H9 (cell line): ENCODE measurements around the gene RPN1. TPM values are rescaled to one million over a fixed set of nuclear protein-coding genes. Genes with fewer than 3 reads are reported as not detected.

ENCODE experiments used
- DNase-seq: peaks from one replicate; pipeline ENCODE4 v3.0.0-alpha.2; 2017
- H2AFZ ChIP-seq: one replicate; pipeline ENCODE4 v1.6.1; 2013; ENCODE audit warnings: mild to moderate bottlenecking, low read length, control low read depth, moderate library complexity
- H2AK5ac ChIP-seq: 2 replicates; pipeline ENCODE4 v1.6.1; 2013; ENCODE audit warnings: low read length, control low read depth, mixed read lengths; ENCODE audit not compliant: insufficient read length
- H2BK120ac ChIP-seq: one replicate; pipeline ENCODE4 v1.6.1; 2013; ENCODE audit warnings: low read depth, mild to moderate bottlenecking, low read length, control low read depth, inconsistent platforms; ENCODE audit not compliant: poor library complexity, severe bottlenecking
- H2BK12ac ChIP-seq: 2 replicates; pipeline ENCODE4 v1.6.1; 2013; ENCODE audit warnings: low read length, control low read depth, mixed read lengths, low read depth; ENCODE audit not compliant: insufficient read length
- H2BK15ac ChIP-seq: 2 replicates; pipeline ENCODE4 v1.6.1; 2013; ENCODE audit warnings: low read depth, low read length, control low read depth
- H2BK20ac ChIP-seq: one replicate; pipeline ENCODE4 v1.6.1; 2013; ENCODE audit warnings: low read depth, mild to moderate bottlenecking, low read length, control low read depth, inconsistent platforms; ENCODE audit not compliant: poor library complexity, severe bottlenecking
- H2BK5ac ChIP-seq: 2 replicates; pipeline ENCODE4 v1.6.1; 2013; ENCODE audit warnings: low read length, control low read depth, mixed read lengths; ENCODE audit not compliant: insufficient read length
- H3K14ac ChIP-seq: 2 replicates; pipeline ENCODE4 v1.6.1; 2013; ENCODE audit warnings: low read length, control low read depth; ENCODE audit not compliant: insufficient read depth
- H3K18ac ChIP-seq: 2 replicates; pipeline ENCODE4 v1.6.1; 2013; ENCODE audit warnings: low read depth, mild to moderate bottlenecking, mixed read lengths, low read length, control low read depth; ENCODE audit not compliant: insufficient read length
- H3K23ac ChIP-seq: 2 replicates; pipeline ENCODE4 v1.6.1; 2013; ENCODE audit warnings: low read length, control low read depth, mixed read lengths, low read depth; ENCODE audit not compliant: insufficient read length
- H3K23me2 ChIP-seq: 2 replicates; pipeline ENCODE4 v1.6.1; 2013; ENCODE audit warnings: low read depth, mild to moderate bottlenecking, mixed read lengths, low read length, control low read depth; ENCODE audit not compliant: insufficient read length, poor library complexity, severe bottlenecking
- H3K27ac ChIP-seq: 2 replicates; pipeline ENCODE4 v1.5.1; 2013; ENCODE audit warnings: low read length, control low read depth, mixed read lengths, low read depth; ENCODE audit not compliant: insufficient read length
- H3K27me3 ChIP-seq: 2 replicates; pipeline ENCODE4 v1.6.1; 2013; ENCODE audit warnings: low read length, control low read depth, inconsistent platforms; ENCODE audit not compliant: insufficient read depth
- H3K4ac ChIP-seq: 2 replicates; pipeline ENCODE4 v1.6.1; 2013; ENCODE audit warnings: low read depth, mild to moderate bottlenecking, control low read depth, inconsistent platforms, low read length, moderate library complexity
- H3K4me1 ChIP-seq: 2 replicates; pipeline ENCODE4 v1.6.1; 2013; ENCODE audit warnings: low read length, control low read depth, inconsistent platforms; ENCODE audit not compliant: insufficient read depth
- H3K4me2 ChIP-seq: 2 replicates; pipeline ENCODE4 v1.6.1; 2013; ENCODE audit warnings: low read length, control low read depth, mixed read lengths; ENCODE audit not compliant: insufficient read length, insufficient read depth
- H3K56ac ChIP-seq: 2 replicates; pipeline ENCODE4 v1.6.1; 2013; ENCODE audit warnings: low read depth, mild to moderate bottlenecking, mixed read lengths, low read length, control low read depth; ENCODE audit not compliant: insufficient read length
- H3K79me1 ChIP-seq: 2 replicates; pipeline ENCODE4 v1.6.1; 2013; ENCODE audit warnings: low read depth, mild to moderate bottlenecking, moderate library complexity, low read length, control low read depth, inconsistent platforms; ENCODE audit not compliant: insufficient read depth, poor library complexity, severe bottlenecking
- H3K79me2 ChIP-seq: 2 replicates; pipeline ENCODE4 v1.6.1; 2013; ENCODE audit warnings: low read length, control low read depth, inconsistent platforms; ENCODE audit not compliant: insufficient read depth
- H3K9ac ChIP-seq: 2 replicates; pipeline ENCODE4 v1.6.1; 2013; ENCODE audit warnings: low read length, control low read depth, mixed read lengths; ENCODE audit not compliant: insufficient read length; ENCODE audit errors: extremely low read depth
- H3K9me3 ChIP-seq: one replicate; pipeline ENCODE4 v1.6.1; 2013; ENCODE audit warnings: low read depth, low read length, inconsistent platforms; ENCODE audit not compliant: control insufficient read depth
- H3T11ph ChIP-seq: one replicate; pipeline ENCODE4 v1.6.1; 2013; ENCODE audit warnings: mild to moderate bottlenecking, low read length, control low read depth, inconsistent platforms
- H4K20me1 ChIP-seq: one replicate; pipeline ENCODE4 v1.6.1; 2013; ENCODE audit not compliant: control insufficient read depth, insufficient read length, insufficient read depth
- H4K5ac ChIP-seq: 2 replicates; pipeline ENCODE4 v1.6.1; 2013; ENCODE audit warnings: low read depth, mild to moderate bottlenecking, mixed read lengths, low read length, control low read depth; ENCODE audit not compliant: insufficient read length
- H4K8ac ChIP-seq: replicated peaks from 2 replicates; pipeline ENCODE4 v1.6.1; 2013; ENCODE audit warnings: low read length, control low read depth, mixed read lengths, low read depth; ENCODE audit not compliant: insufficient read length
- H4K91ac ChIP-seq: 2 replicates; pipeline ENCODE4 v1.6.1; 2013; ENCODE audit warnings: low read depth, mild to moderate bottlenecking, moderate library complexity, mixed read lengths, low read length, control low read depth; ENCODE audit not compliant: insufficient read length
- H3K27ac Mint-ChIP-seq, 3 experiments: 2 replicates in 2 of 3; 3 replicates in 1 of 3; pipeline ENCODE4 v1.8.0; 2020 to 2021; ENCODE audit warnings: mixed read lengths in 3 of 3, mild to moderate bottlenecking in 1 of 3, moderate library complexity in 1 of 3
- H3K27me3 Mint-ChIP-seq: 2 replicates; pipeline ENCODE4 v1.8.0; 2021; ENCODE audit warnings: low read depth, mild to moderate bottlenecking, moderate library complexity, mixed read lengths
- H3K36me3 Mint-ChIP-seq, 3 experiments: 2 replicates in 2 of 3; 3 replicates in 1 of 3; pipeline ENCODE4 v1.8.0; 2020 to 2021; ENCODE audit warnings: low read depth in 3 of 3, mixed read lengths in 3 of 3; ENCODE audit not compliant: insufficient read depth in 1 of 3
- H3K4me1 Mint-ChIP-seq, 2 experiments: 2 replicates each; pipeline ENCODE4 v1.8.0; 2020; ENCODE audit warnings: mixed read lengths in 2 of 2
- H3K4me3 Mint-ChIP-seq, 2 experiments: 2 replicates in 1 of 2; 3 replicates in 1 of 2; pipeline ENCODE4 v1.8.0; 2020 to 2021; ENCODE audit warnings: mild to moderate bottlenecking in 2 of 2, mixed read lengths in 2 of 2, moderate library complexity in 1 of 2
- H3K9me3 Mint-ChIP-seq, 2 experiments: 2 replicates in 1 of 2; 3 replicates in 1 of 2; pipeline ENCODE4 v1.8.0; 2020; ENCODE audit warnings: mild to moderate bottlenecking in 2 of 2, mixed read lengths in 2 of 2, moderate library complexity in 1 of 2
- WGBS: extraction: QIAGEN DNeasy Blood & Tissue Kit; methylation state at CpG from one replicate; pipeline ENCODE4 v1.1.7; 2013; ENCODE audit warnings: missing lambda C conversion rate, low lambda C conversion rate, mixed read lengths; ENCODE audit not compliant: insufficient read length; ENCODE audit errors: extremely low coverage; 5-methylcytosine and 5-hydroxymethylcytosine counted together
- total RNA-seq: library from RNA; stranded (reverse); gene quantifications from 2 replicates; pipeline ENCODE4 v1.2.1, GENCODE V29; 2021
- TF ChIP-seq, protein P1 (sequence below): fragments of 200-600 bp; sonication (generic); conservative IDR thresholded peaks from 3 replicates; pipeline ENCODE4 v1.8.0; 2021; ENCODE audit warnings: antibody characterized with exemption, mild to moderate bottlenecking

Gene RPN1
- total RNA-seq, 1 experiment from 2014 or later = 174 TPM

GRCh38 chr3:128647307-128647706 lies 3.3 kb downstream of the RPN1 start:
- no peak overlapping the region for H3K18ac ChIP-seq
- no peak overlapping the region for H3K23ac ChIP-seq
- no peak overlapping the region for H2AK5ac ChIP-seq
- H4K8ac ChIP-seq = no peak overlapping the region
- no peaks in the 10 kb centered on the region for H3K27me3 ChIP-seq
- Mint-ChIP-seq H3K4me3 (no peak overlapping the region), H3K27me3 (no peaks in the 10 kb centered on the region), H3K27ac (no peak overlapping the region), H3K4me1 (peaks cover 12 to 13% of the 10 kb centered on the region in 2 experiments), H3K9me3 (peaks cover 2 to 3% of the 10 kb centered on the region in 2 experiments; a peak in 2 of 5 replicates), H3K36me3 (peaks cover 17 to 30% (median 24%) of the 10 kb centered on the region in 3 experiments)
- H4K20me1 ChIP-seq = no peaks in the 10 kb centered on the region
- H3K4me2 ChIP-seq = no peak overlapping the region
- H3K23me2 ChIP-seq = peaks cover 5% of the 10 kb centered on the region
- H3K79me2 ChIP-seq = peaks cover 29% of the 10 kb centered on the region; the same call in 1 of the 2 replicates
- no peak overlapping the region for H3K27ac ChIP-seq
- no peaks in the 10 kb centered on the region for H3K9me3 ChIP-seq
- no peaks in the 10 kb centered on the region for H3K4me1 ChIP-seq
- no peak overlapping the region for H2BK120ac ChIP-seq
- H2BK5ac ChIP-seq = no peak overlapping the region
- TF ChIP-seq, protein P1, sequence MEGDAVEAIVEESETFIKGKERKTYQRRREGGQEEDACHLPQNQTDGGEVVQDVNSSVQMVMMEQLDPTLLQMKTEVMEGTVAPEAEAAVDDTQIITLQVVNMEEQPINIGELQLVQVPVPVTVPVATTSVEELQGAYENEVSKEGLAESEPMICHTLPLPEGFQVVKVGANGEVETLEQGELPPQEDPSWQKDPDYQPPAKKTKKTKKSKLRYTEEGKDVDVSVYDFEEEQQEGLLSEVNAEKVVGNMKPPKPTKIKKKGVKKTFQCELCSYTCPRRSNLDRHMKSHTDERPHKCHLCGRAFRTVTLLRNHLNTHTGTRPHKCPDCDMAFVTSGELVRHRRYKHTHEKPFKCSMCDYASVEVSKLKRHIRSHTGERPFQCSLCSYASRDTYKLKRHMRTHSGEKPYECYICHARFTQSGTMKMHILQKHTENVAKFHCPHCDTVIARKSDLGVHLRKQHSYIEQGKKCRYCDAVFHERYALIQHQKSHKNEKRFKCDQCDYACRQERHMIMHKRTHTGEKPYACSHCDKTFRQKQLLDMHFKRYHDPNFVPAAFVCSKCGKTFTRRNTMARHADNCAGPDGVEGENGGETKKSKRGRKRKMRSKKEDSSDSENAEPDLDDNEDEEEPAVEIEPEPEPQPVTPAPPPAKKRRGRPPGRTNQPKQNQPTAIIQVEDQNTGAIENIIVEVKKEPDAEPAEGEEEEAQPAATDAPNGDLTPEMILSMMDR = no peak
- H2BK15ac ChIP-seq = no peak overlapping the region
- WGBS = no CpG with 5 or more reads among the region's 3 CpGs
- H4K91ac ChIP-seq = no peak overlapping the region
- no peak overlapping the region for H3K4ac ChIP-seq
- no peak overlapping the region for H3K14ac ChIP-seq
- H3K56ac ChIP-seq = no peak overlapping the region
- H2BK12ac ChIP-seq = no peak overlapping the region
- H2BK20ac ChIP-seq = no peak overlapping the region
- H3T11ph ChIP-seq = no peak overlapping the region
- no peak overlapping the region for H3K9ac ChIP-seq
- no peak overlapping the region for H2AFZ ChIP-seq
- H4K5ac ChIP-seq = no peak overlapping the region
- H3K79me1 ChIP-seq = no peaks in the 10 kb centered on the region
- no peak for DNase-seq
